OCI-LY1 (cell line): Measurements from ENCODE around the gene KIF19.

Source experiments
- H2AFZ ChIP-seq: fragments of 200-600 bp; sonication (generic), shearing (Covaris generic); 2 replicates; pipeline ENCODE4 v1.6.0; 2014; ENCODE audit warnings: antibody characterized with exemption, mild to moderate bottlenecking, low read length
- H3F3A ChIP-seq: fragments of 200-600 bp; sonication (generic), shearing (Covaris generic); 2 replicates; pipeline ENCODE4 v1.6.0; 2014; ENCODE audit warnings: mild to moderate bottlenecking, antibody characterized with exemption, low read length, moderate library complexity; ENCODE audit not compliant: insufficient read depth
- H3K27ac ChIP-seq: fragments of 200-600 bp; sonication (generic); 2 replicates; pipeline ENCODE4 v1.5.1; 2014; ENCODE audit warnings: low read length, mixed run types, mild to moderate bottlenecking, low read depth; ENCODE audit not compliant: poor library complexity, severe bottlenecking
- H3K27me3 ChIP-seq: fragments of 200-600 bp; sonication (generic); 2 replicates; pipeline ENCODE4 v1.6.0; 2014; ENCODE audit warnings: antibody characterized with exemption, mild to moderate bottlenecking, low read length, moderate library complexity; ENCODE audit not compliant: insufficient read depth
- H3K36me3 ChIP-seq: fragments of 200-600 bp; sonication (generic); 2 replicates; pipeline ENCODE4 v1.6.1; 2014; ENCODE audit warnings: mild to moderate bottlenecking, antibody characterized with exemption, low read length, moderate library complexity, mixed read lengths; ENCODE audit not compliant: insufficient read depth
- H3K4me1 ChIP-seq: fragments of 200-600 bp; sonication (generic); 2 replicates; pipeline ENCODE4 v1.5.1; 2014; ENCODE audit warnings: mild to moderate bottlenecking, low read length, moderate library complexity; ENCODE audit not compliant: insufficient read depth, severe bottlenecking
- H3K4me2 ChIP-seq: fragments of 200-600 bp; sonication (generic), shearing (Covaris generic); 2 replicates; pipeline ENCODE4 v1.6.1; 2014; ENCODE audit warnings: low read length
- H3K4me3 ChIP-seq: fragments of 200-600 bp; sonication (generic); 2 replicates; pipeline ENCODE4 v1.5.1; 2014; ENCODE audit warnings: low read length, low read depth, mild to moderate bottlenecking, mixed read lengths; ENCODE audit not compliant: poor library complexity, severe bottlenecking
- H3K79me2 ChIP-seq: fragments of 200-600 bp; shearing (Covaris generic); 2 replicates; pipeline ENCODE4 v1.6.1; 2016; ENCODE audit warnings: mixed run types, low read length, mixed read lengths; ENCODE audit not compliant: insufficient read depth
- H3K9ac ChIP-seq: fragments of 200-600 bp; sonication (generic), shearing (Covaris generic); 2 replicates; pipeline ENCODE4 v1.6.1; 2014; ENCODE audit warnings: mild to moderate bottlenecking, low read length, mixed read lengths
- H3K9me2 ChIP-seq: fragments of 200-600 bp; sonication (generic), shearing (Covaris generic); 2 replicates; pipeline ENCODE4 v1.6.1; 2014; ENCODE audit warnings: low read depth, mild to moderate bottlenecking, low read length, mixed read lengths
- H3K9me3 ChIP-seq: fragments of 200-600 bp; shearing (Covaris generic); 2 replicates; pipeline ENCODE4 v1.6.1; 2014; ENCODE audit warnings: low read length, mixed read lengths
- H4K20me1 ChIP-seq: fragments of 200-600 bp; sonication (generic), shearing (Covaris generic); 2 replicates; pipeline ENCODE4 v1.6.0; 2016; ENCODE audit warnings: mild to moderate bottlenecking, low read length; ENCODE audit not compliant: insufficient read depth
- EZH2 ChIP-seq: fragments of 200-600 bp; sonication (generic), shearing (Covaris generic); IDR thresholded peaks from 2 replicates; pipeline ENCODE4 v1.8.0; 2017; ENCODE audit warnings: borderline replicate concordance, mixed run types, mild to moderate bottlenecking, antibody characterized with exemption, low read length, moderate library complexity, mixed read lengths
- TF ChIP-seq, protein P1 (sequence below): fragments of 200-600 bp; sonication (generic), shearing (Covaris generic); IDR thresholded peaks from 2 replicates; pipeline ENCODE4 v1.5.1; 2017; ENCODE audit warnings: mild to moderate bottlenecking, antibody characterized with exemption, low read length, moderate library complexity, mixed read lengths

Gene KIF19

DNA sequence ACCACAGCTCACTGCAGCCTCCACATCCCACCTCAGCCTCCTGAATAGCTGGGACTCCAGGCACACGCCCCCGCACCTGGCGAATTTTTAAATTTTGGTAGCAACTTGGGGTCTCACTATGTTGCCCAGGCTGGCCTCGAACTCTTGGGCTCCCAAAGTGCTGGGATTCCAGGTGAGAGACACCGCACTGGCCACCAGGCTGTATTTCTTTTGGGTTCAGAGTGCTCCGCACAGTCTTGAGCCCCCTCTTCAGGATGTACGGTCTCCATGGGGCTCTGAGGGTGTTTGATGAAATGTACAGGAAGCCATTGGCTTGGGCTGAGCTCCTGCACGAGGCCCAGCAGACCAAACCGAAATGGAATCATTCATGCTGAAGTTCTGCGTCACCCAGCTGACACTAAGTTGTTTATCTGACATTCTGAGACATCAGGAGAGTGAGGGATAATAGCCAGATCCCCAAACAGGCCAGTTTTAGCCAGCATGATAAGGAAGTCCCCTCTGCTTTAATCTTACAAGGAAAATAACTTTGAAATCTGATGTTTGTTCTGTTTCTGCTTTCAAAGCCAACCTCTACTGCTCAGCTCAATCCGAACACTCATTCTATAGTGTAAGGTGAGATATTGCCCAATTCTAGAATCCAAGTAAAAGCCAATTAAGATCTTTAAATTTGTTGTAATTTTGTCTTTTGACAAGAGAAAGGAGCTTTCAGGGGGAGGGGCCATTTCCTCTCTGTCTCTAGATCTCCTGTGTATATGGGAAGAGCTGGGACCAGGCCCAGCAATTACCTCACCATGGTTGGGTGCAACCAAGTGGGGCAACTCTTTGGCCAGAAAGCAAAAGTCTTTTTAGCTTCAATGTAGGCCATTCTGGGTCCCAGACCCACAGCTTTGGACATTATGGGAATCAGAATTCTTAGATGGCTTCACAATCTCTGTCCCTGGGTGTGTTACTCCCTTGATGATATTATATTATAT lies 64.9 kb downstream of the KIF19 start:
- TF ChIP-seq, protein P1, sequence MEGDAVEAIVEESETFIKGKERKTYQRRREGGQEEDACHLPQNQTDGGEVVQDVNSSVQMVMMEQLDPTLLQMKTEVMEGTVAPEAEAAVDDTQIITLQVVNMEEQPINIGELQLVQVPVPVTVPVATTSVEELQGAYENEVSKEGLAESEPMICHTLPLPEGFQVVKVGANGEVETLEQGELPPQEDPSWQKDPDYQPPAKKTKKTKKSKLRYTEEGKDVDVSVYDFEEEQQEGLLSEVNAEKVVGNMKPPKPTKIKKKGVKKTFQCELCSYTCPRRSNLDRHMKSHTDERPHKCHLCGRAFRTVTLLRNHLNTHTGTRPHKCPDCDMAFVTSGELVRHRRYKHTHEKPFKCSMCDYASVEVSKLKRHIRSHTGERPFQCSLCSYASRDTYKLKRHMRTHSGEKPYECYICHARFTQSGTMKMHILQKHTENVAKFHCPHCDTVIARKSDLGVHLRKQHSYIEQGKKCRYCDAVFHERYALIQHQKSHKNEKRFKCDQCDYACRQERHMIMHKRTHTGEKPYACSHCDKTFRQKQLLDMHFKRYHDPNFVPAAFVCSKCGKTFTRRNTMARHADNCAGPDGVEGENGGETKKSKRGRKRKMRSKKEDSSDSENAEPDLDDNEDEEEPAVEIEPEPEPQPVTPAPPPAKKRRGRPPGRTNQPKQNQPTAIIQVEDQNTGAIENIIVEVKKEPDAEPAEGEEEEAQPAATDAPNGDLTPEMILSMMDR: no peak
- no peak overlapping the region for H3K9ac ChIP-seq
- H3K27ac ChIP-seq: no peak overlapping the region
- no peak overlapping the region for H3K4me2 ChIP-seq
- H3K4me1 ChIP-seq: no peaks in the 10 kb centered on the region
- H3K27me3 ChIP-seq: no peaks in the 10 kb centered on the region; the same call in 1 of the 2 replicates
- H3K36me3 ChIP-seq: no peaks in the 10 kb centered on the region
- H3K79me2 ChIP-seq: no peaks in the 10 kb centered on the region
- no peaks in the 10 kb centered on the region for H4K20me1 ChIP-seq
- H2AFZ ChIP-seq: no peak overlapping the region
- no peaks in the 10 kb centered on the region for H3K9me3 ChIP-seq
- no peaks in the 10 kb centered on the region for H3K9me2 ChIP-seq
- no peaks in the 10 kb centered on the region for H3F3A ChIP-seq
- H3K4me3 ChIP-seq: no peak overlapping the region

DNA sequence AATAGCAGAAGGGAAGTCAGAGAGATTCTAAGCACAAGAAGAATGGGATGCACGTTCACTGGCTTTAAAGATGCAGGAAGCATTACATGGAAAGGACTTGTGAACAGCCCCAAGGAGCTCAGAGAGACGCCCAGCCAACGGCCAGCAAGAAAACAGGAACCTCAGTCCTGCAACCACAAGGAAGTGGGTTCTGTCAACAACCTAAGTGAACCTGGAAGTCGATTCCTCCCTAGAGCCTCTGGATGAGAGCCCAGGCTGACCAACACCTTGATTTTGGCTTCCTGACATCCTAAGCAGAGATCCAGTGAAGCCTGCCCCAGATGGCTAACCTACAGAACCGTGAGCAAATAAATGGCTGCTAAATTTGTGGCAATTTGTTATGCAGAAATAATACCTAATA lies 65.7 kb downstream of the KIF19 start:
- no peaks in the 10 kb centered on the region for H3K9me3 ChIP-seq
- H4K20me1 ChIP-seq: no peaks in the 10 kb centered on the region
- H3K4me1 ChIP-seq: no peaks in the 10 kb centered on the region
- H3K4me3 ChIP-seq: no peak overlapping the region
- no peak overlapping the region for H3K9ac ChIP-seq
- no peak overlapping the region for H2AFZ ChIP-seq
- no peaks in the 10 kb centered on the region for H3K9me2 ChIP-seq
- H3K27me3 ChIP-seq: no peaks in the 10 kb centered on the region; the same call in 1 of the 2 replicates
- no peaks in the 10 kb centered on the region for H3K79me2 ChIP-seq
- H3K4me2 ChIP-seq: no peak overlapping the region
- no peaks in the 10 kb centered on the region for H3F3A ChIP-seq
- H3K36me3 ChIP-seq: no peaks in the 10 kb centered on the region
- no peak for TF ChIP-seq EZH2
- TF ChIP-seq, protein P1: no peak
- no peak overlapping the region for H3K27ac ChIP-seq

DNA sequence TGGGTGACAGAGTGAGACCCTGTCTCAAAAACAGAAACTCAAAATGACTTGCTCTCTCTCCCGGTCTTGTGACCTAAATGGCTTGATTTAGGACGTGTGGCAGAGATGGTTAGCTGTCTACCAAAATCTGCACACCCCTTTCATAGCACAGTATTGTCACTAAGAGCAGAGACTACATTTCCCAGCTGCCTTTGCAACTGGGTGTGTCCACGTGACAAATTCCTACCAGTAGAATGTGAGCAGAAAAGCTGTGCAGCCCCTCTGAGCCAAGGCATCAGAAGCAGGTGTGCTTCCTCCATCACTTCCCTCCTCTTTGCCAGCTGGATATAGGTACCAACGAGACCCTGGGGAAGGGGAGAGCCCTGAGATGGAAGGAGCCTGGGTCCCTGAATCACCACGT lies 66.8 kb downstream of the KIF19 start:
- Histone ChIP-seq H3K4me3 (no peak overlapping the region), H2AFZ (no peak overlapping the region), H3K4me2 (no peak overlapping the region), H3K27me3 (no peaks in the 10 kb centered on the region; the same call in 1 of the 2 replicates), H3K27ac (no peak overlapping the region), H3K9ac (no peak overlapping the region), H4K20me1 (no peaks in the 10 kb centered on the region), H3K9me3 (no peaks in the 10 kb centered on the region), H3K4me1 (no peaks in the 10 kb centered on the region), H3F3A (no peaks in the 10 kb centered on the region), H3K36me3 (no peaks in the 10 kb centered on the region), H3K9me2 (no peaks in the 10 kb centered on the region), H3K79me2 (no peaks in the 10 kb centered on the region)
- TF ChIP-seq, protein P1: no peak
- TF ChIP-seq EZH2: no peak
